Left renal pelvis (tissue), 4 donors: Measurements from ENCODE around the gene MTMR2. TPM values are rescaled to one million over a fixed set of nuclear protein-coding genes. Genes with fewer than 3 reads are reported as not detected.
A peak's percentile ranks its signal among the peaks of the same experiment; 100 is the strongest.
"Not testable (repeated sequence)": the region's sequence is repeated elsewhere in the genome, so short reads cannot be mapped to it uniquely, and the experiment has no call there.

Experiments
- DNase-seq, 4 donors: peaks; one replicate each; pipeline ENCODE4 v3.0.0-alpha.2; 2013; ENCODE audit warnings: low read depth in 4 of 4, low spot score in 3 of 4
- polyA plus RNA-seq, 4 donors: library from polyadenylated mRNA; unstranded; fragments of 120-200 nt; gene quantifications; one replicate each; pipeline ENCODE4 v1.2.1, GENCODE V29; 2013; ENCODE audit not compliant: insufficient read length in 4 of 4

MTMR2 gene
- polyA plus RNA-seq, 4 donors: 41.7 to 69.1 (median 60.2) TPM

- DNase-seq: no peak
These were observed 35.5 kb downstream of the MTMR2 start for GRCh38 chr11:95888439-95888838.

DNA sequence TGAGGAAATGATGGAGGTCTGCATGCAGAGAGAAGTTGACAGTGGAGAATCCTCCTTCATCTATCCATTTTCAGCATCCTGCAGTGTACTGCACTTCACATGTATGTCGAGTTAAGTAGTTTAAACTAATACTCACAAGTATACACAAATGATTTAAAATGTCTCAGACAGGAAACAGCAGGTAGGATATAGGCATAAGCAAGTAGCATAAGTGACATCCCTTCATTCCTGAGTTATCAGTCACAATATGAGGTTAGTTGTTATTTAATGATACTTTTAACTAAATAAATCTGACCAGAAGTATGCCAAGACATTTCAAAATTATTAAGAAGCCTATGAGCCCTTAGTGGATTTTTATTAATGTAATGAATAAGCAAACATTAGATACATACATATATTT, 37.4 kb downstream of the MTMR2 start:
- no peak for DNase-seq

- no peak for DNase-seq
These were observed 39.1 kb downstream of the MTMR2 start for GRCh38 chr11:95884802-95885201.

DNA sequence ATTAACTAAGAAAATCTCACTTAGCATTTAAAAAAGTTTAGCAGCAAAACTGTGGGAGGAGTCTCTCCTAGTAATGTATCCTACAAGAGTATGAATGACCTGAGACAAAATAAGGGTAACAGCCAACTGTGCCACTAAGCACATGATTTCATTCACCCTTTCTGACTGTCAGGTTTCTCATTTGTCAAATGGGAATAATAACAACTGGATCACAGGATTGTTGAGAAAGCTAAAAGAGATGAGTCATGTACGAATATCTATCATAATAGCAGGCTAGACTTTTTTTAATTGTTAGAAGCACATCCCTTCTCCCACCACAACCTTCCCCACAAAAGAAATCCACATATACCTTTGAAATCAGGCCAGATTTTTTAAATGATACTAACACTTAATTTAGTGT, 39.5 kb downstream of the MTMR2 start:
- no peak for DNase-seq

- DNase-seq: no peak
These were observed 40.5 kb downstream of the MTMR2 start for GRCh38 chr11:95883381-95883780.

GRCh38 chr11:95877291-95877690, 46.6 kb downstream of the MTMR2 start:
- no peak for DNase-seq

DNA sequence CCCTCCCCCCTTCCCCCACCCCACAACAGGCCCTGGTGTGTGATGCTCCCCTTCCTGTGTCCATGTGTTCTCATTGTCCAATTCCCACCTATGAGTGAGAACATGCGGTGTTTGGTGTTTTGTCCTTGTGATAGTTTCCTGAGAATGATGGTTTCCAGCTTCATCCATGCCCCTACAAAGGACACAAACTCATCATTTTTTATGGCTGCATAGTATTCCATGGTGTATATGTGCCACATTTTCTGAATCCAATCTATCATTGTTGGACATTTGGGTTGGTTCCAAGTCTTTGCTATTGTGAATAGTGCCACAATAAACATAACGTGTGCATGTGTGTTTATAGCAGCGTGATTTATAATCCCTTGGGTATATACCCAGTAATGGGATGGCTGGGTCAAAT, 53.0 kb downstream of the MTMR2 start:
- not testable (repeated sequence) for DNase-seq

- DNase-seq: no peak
These were observed 56.8 kb downstream of the MTMR2 start for GRCh38 chr11:95867105-95867504.

DNA sequence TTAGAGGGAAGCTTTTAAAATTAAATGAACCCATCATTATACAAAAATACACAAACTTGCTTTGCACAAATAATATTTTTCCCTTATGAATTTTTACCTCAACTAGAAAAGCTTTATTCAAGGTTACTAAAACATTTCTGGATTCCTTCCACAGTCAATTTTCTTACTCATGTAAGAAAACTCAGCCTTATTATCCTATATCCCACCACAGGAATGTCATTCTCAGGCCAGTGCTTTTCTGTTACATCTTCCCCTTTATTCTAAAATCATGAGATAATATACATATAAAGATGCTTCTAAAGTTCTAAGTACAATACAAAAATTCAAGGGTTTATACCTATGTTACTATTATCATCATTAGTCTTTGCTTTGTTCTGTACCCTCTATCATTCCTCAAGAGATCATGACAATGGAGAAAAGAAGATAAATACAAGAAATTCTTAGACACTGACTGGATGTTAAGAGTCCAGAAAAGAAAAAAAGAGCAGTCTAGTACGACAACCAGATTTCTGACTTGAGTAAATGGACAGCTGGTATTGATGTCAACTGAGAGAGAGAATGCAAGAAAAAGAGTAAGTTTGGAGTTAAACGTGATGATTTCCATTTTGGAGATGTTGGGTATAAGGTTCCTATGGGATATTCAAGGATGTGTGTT, 60.3 kb downstream of the MTMR2 start:
- DNase-seq: no peak

- DNase-seq: not testable (repeated sequence)
These were observed 63.9 kb downstream of the MTMR2 start for GRCh38 chr11:95860024-95860423.

GRCh38 chr11:95854362-95854761, 69.5 kb downstream of the MTMR2 start:
- DNase-seq: not testable (repeated sequence)

DNA sequence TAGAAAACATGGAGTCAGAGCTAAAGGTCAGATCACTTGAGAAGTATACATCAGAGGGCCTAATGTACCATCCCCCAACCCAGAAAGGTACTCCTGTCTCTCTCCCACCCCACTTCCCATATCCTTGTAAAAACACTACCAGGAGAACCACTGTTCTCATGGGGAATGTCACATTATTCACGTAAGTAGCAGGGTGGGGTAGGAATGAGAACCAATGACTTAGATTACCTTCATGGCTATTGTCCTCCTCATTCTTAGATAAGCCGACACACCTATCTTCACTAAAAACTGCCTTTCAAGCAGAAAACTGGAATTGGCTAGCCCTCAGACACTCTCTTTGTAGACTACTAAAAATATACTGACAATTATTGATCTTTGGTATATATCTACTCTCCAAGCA, 70.0 kb downstream of the MTMR2 start:
- DNase-seq: no peak

GRCh38 chr11:95853138-95853537, 70.8 kb downstream of the MTMR2 start:
- DNase-seq: no peak

DNA sequence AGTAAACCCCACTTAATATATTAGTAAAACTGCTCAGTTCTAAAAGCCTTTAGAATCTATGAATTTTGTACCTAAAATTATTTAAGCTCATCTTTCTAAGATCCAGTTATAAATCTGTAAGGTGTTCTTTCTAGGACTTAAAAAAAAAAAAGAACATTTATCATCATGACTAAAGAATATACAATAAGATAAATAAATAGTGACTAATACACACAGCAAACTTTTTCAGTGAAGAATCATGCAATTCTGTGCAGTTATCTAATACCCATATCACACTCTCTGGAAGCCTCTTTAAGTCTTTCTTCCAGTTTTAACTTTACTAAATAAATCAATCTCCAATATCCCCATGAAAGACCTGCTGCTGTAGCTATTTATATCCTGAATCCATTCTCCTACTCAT, 73.8 kb downstream of the MTMR2 start:
- DNase-seq: no peak

- peak; percentile 8 to 25 (median 17) for DNase-seq
These were observed 74.7 kb downstream of the MTMR2 start for GRCh38 chr11:95849087-95849825.

- no peak for DNase-seq
These were observed 78.7 kb downstream of the MTMR2 start for GRCh38 chr11:95845167-95845566.

DNA sequence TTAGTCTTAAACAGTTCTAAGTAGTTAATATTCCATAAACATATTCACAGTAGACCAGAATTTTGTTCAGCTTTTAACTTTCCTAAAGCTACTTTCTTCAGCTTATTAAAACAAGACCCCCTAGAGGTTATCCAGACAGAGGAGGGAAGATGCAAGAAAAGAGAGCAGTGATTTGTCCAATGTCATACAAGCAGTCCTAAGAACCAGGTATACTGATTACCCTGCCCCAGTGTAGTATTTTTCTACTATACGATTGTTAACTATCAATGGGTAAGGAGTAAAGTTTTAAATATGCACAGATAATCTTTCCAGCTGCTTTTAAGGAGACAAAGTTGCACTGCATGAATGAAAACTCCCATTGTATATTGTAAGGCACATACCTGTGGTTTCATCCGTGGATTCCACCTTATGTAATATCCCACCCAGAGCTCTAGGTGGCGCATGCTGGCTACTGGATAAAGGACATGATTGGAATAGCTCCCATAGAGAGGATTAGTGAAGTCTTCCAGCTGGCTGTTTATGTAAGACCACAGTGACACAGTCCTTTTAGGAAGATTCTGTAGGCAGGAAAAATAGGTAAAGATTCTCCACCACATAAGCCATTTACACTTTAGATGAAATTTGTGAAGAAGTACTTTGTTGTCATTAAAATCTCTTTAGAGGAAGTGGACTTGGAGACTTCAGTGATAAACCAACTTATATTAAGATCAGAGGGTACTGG, 88.0 kb downstream of the MTMR2 start:
- peak; percentile 41 to 59 (median 55) for DNase-seq

GRCh38 chr11:95835351-95835750, 88.6 kb downstream of the MTMR2 start:
- DNase-seq: no peak

GRCh38 chr11:95833378-95833777, 90.5 kb downstream of the MTMR2 start:
- no peak for DNase-seq

GRCh38 chr11:95832763-95833162, 91.1 kb downstream of the MTMR2 start:
- DNase-seq: no peak

GRCh38 chr11:95831198-95831883, 92.6 kb downstream of the MTMR2 start:
- DNase-seq: no peak
